H1 (cell line): ENCODE data around the gene BARX1. TPM values are rescaled to one million over a fixed set of nuclear protein-coding genes. Genes with fewer than 3 reads are reported as not detected.
A peak's percentile ranks its signal among the peaks of the same experiment; 100 is the strongest.

Experiments used
- CTCF ChIA-PET: fragments of 300-600 bp; sonication (Branson Sonifier 250); formaldehyde crosslinking; loops from one replicate; lab custom pipeline; 2021; ENCODE audit not compliant: partially characterized antibody; lab: Charles Lee
- POLR2A ChIA-PET: fragments of 300-600 bp; sonication (Branson Sonifier 250); formaldehyde crosslinking; loops from one replicate; lab custom pipeline; 2021; ENCODE audit warnings: inconsistent platforms; ENCODE audit not compliant: partially characterized antibody; lab: Charles Lee
- DNase-seq, 2 experiments: peaks; one replicate each; pipeline versions ENCODE4 v3.0.0 to v3.0.0-alpha.2; 2010 to 2022; ENCODE audit warnings: low spot score in 2 of 2, low read depth in 1 of 2, mixed read lengths in 1 of 2
- FAIRE-seq: peaks from 2 replicates; lab custom pipeline; 2011; peaks lifted over from hg19 to GRCh38; lab: Jason Lieb, UNC
- H2AFZ ChIP-seq: 2 replicates; pipeline ENCODE4 v1.8.1; 2012; ENCODE audit warnings: low read length, inconsistent platforms
- H2AK5ac ChIP-seq: 2 replicates; pipeline ENCODE4 v1.6.1; 2013; ENCODE audit warnings: low read depth, low read length
- H2BK120ac ChIP-seq: replicated peaks from 2 replicates; pipeline ENCODE3; 2013; ENCODE audit warnings: low read depth, low read length, inconsistent platforms
- H2BK12ac ChIP-seq: 2 replicates; pipeline ENCODE4 v1.6.1; 2013; ENCODE audit warnings: low read depth, low read length
- H2BK15ac ChIP-seq: 2 replicates; pipeline ENCODE4 v1.6.1; 2013; ENCODE audit warnings: low read length
- H2BK20ac ChIP-seq: 2 replicates; pipeline ENCODE4 v1.6.1; 2013; ENCODE audit warnings: low read length
- H2BK5ac ChIP-seq: 2 replicates; pipeline ENCODE4 v1.6.1; 2013; ENCODE audit warnings: low read depth, low read length
- H3K14ac ChIP-seq: 2 replicates; pipeline ENCODE4 v1.6.1; 2013; ENCODE audit warnings: inconsistent platforms; ENCODE audit not compliant: insufficient read length
- H3K18ac ChIP-seq: 2 replicates; pipeline ENCODE4 v1.6.1; 2013; ENCODE audit warnings: low read length; ENCODE audit errors: extremely low read depth
- H3K23ac ChIP-seq: 2 replicates; pipeline ENCODE4 v1.6.1; 2013; ENCODE audit warnings: inconsistent platforms; ENCODE audit not compliant: insufficient read length
- H3K23me2 ChIP-seq: 2 replicates; pipeline ENCODE4 v1.6.1; 2013; ENCODE audit warnings: low read depth, low read length
- H3K27ac ChIP-seq: 2 replicates; pipeline ENCODE4 v1.6.1; 2011; ENCODE audit warnings: low read depth, low read length, inconsistent platforms
- H3K27me3 ChIP-seq, 4 experiments: replicated peaks in 1 of 4; 1 replicate in 1 of 4; 2 replicates in 3 of 4; pipeline versions ENCODE4 v1.6.1 to v1.8.1; 2011 to 2013; ENCODE audit warnings: low read length in 3 of 4, mild to moderate bottlenecking in 3 of 4, inconsistent platforms in 2 of 4, mixed read lengths in 2 of 4, moderate library complexity in 1 of 4; ENCODE audit not compliant: control insufficient read depth in 3 of 4, insufficient read depth in 3 of 4; ENCODE audit errors: extremely low read depth in 1 of 4
- H3K36me3 ChIP-seq, 4 experiments: 2 replicates each; pipeline versions ENCODE4 v1.6.1 to v1.8.1; 2011 to 2013; ENCODE audit warnings: mild to moderate bottlenecking in 4 of 4, low read length in 3 of 4, moderate library complexity in 2 of 4, control low read depth in 1 of 4, inconsistent platforms in 1 of 4; ENCODE audit not compliant: insufficient read depth in 4 of 4, control insufficient read depth in 2 of 4
- H3K4ac ChIP-seq: replicated peaks from 2 replicates; pipeline ENCODE3; 2013; ENCODE audit warnings: low read length, low read depth, mixed read lengths, inconsistent platforms; ENCODE audit not compliant: insufficient read length
- H3K4me1 ChIP-seq, 4 experiments: replicated peaks in 1 of 4; 1 replicate in 1 of 4; 2 replicates in 3 of 4; pipeline versions ENCODE4 v1.6.1 to v1.8.1; 2011 to 2013; ENCODE audit warnings: low read length in 3 of 4, inconsistent platforms in 2 of 4, mixed read lengths in 1 of 4; ENCODE audit not compliant: insufficient read depth in 4 of 4, control insufficient read depth in 3 of 4
- H3K4me2 ChIP-seq, 2 experiments: 2 replicates each; pipeline versions ENCODE4 v1.6.1 to v1.8.1; 2011 to 2013; ENCODE audit warnings: low read depth in 2 of 2, low read length in 2 of 2, control low read depth in 1 of 2, inconsistent platforms in 1 of 2, mild to moderate bottlenecking in 1 of 2; ENCODE audit not compliant: insufficient read depth in 1 of 2
- H3K4me3 ChIP-seq, 4 experiments: fragments of 200-600, 300-600 bp in 1 of 4; sonication (generic), shearing (Covaris generic), sonication (Bioruptor Twin) in 1 of 4; 2 replicates each; pipeline versions ENCODE4 v1.5.1 to v1.8.1; 2011 to 2016; ENCODE audit warnings: low read length in 4 of 4, low read depth in 3 of 4, control low read depth in 2 of 4, inconsistent platforms in 2 of 4, mild to moderate bottlenecking in 2 of 4, mixed read lengths in 1 of 4, moderate library complexity in 1 of 4; ENCODE audit not compliant: insufficient read depth in 2 of 4; ENCODE audit errors: extremely low read depth in 1 of 4
- H3K56ac ChIP-seq: replicated peaks from 2 replicates; pipeline ENCODE3; 2013; ENCODE audit warnings: low read depth, mild to moderate bottlenecking, mixed read lengths, low read length, inconsistent platforms; ENCODE audit not compliant: insufficient read length
- H3K79me1 ChIP-seq: 2 replicates; pipeline ENCODE4 v1.6.1; 2013; ENCODE audit warnings: low read depth, low read length, control low read depth
- H3K79me2 ChIP-seq, 2 experiments: 2 replicates each; pipeline versions ENCODE4 v1.6.1 to v1.8.1; 2012 to 2013; ENCODE audit warnings: low read length in 2 of 2, mild to moderate bottlenecking in 2 of 2, inconsistent platforms in 1 of 2; ENCODE audit not compliant: insufficient read depth in 2 of 2, control insufficient read depth in 1 of 2
- H3K9ac ChIP-seq, 4 experiments: replicated peaks in 1 of 4; 1 replicate in 1 of 4; 2 replicates in 3 of 4; pipeline versions ENCODE4 v1.6.1 to v1.8.1; 2011 to 2013; ENCODE audit warnings: low read depth in 3 of 4, low read length in 3 of 4, control low read depth in 2 of 4, mild to moderate bottlenecking in 2 of 4, moderate library complexity in 2 of 4, inconsistent platforms in 1 of 4; ENCODE audit errors: extremely low read depth in 1 of 4
- H3K9me3 ChIP-seq, 2 experiments: 2 replicates each; pipeline versions ENCODE4 v1.6.1 to v1.8.1; 2012 to 2013; ENCODE audit warnings: mild to moderate bottlenecking in 2 of 2, moderate library complexity in 2 of 2, control low read depth in 1 of 2, inconsistent platforms in 1 of 2, low read depth in 1 of 2, low read length in 1 of 2, mixed read lengths in 1 of 2; ENCODE audit not compliant: insufficient read depth in 2 of 2
- H4K20me1 ChIP-seq, 2 experiments: replicated peaks in 1 of 2; 2 replicates each; pipeline versions ENCODE3 to v1.8.1; 2011 to 2013; ENCODE audit warnings: inconsistent platforms in 2 of 2, low read length in 2 of 2, mild to moderate bottlenecking in 1 of 2; ENCODE audit not compliant: insufficient read depth in 2 of 2, control insufficient read depth in 1 of 2
- H4K5ac ChIP-seq: 2 replicates; pipeline ENCODE4 v1.6.1; 2013; ENCODE audit warnings: low read length, low read depth, mixed read lengths, inconsistent platforms; ENCODE audit not compliant: insufficient read length
- H4K8ac ChIP-seq: 2 replicates; pipeline ENCODE4 v1.8.0; 2013; ENCODE audit warnings: mild to moderate bottlenecking, moderate library complexity, low read length, inconsistent platforms; ENCODE audit not compliant: insufficient read depth; ENCODE audit errors: extremely low read depth
- H4K91ac ChIP-seq: replicated peaks from 2 replicates; pipeline ENCODE3; 2013; ENCODE audit warnings: low read length, mixed read lengths, inconsistent platforms; ENCODE audit not compliant: insufficient read length
- CTCF ChIP-seq, 3 experiments: IDR thresholded peaks; 1 replicate in 2 of 3; 2 replicates in 1 of 3; pipeline versions ENCODE4 v1.5.1 to v1.6.1; 2011; ENCODE audit warnings: low read length in 3 of 3, mild to moderate bottlenecking in 3 of 3, inconsistent platforms in 2 of 3, low read depth in 1 of 3, moderate library complexity in 1 of 3; ENCODE audit not compliant: insufficient read depth in 1 of 3; ENCODE audit errors: control extremely low read depth in 1 of 3
- RAD21 ChIP-seq, 2 experiments: IDR thresholded peaks in 1 of 2; conservative IDR thresholded peaks in 1 of 2; 2 replicates each; pipeline ENCODE4 v1.6.1; 2011; ENCODE audit warnings: low read depth in 2 of 2, low read length in 2 of 2, improper control_type of control experiment in 1 of 2, inconsistent platforms in 1 of 2, mild to moderate bottlenecking in 1 of 2, moderate library complexity in 1 of 2
- WGBS, 2 experiments: shearing (Covaris generic) in 1 of 2; methylation state at CpG; one replicate each; pipeline versions ENCODE4 v1.1.6 to v1.1.7; 2013 to 2015; ENCODE audit warnings: low lambda C conversion rate in 2 of 2, mixed read lengths in 2 of 2, inconsistent platforms in 1 of 2, low coverage in 1 of 2, missing lambda C conversion rate in 1 of 2; ENCODE audit not compliant: insufficient replicate concordance in 2 of 2, insufficient coverage in 1 of 2, insufficient read length in 1 of 2; ENCODE audit errors: extremely low coverage in 1 of 2, missing lambda C conversion rate in 1 of 2; 5-methylcytosine and 5-hydroxymethylcytosine counted together
- polyA plus RNA-seq, 7 experiments: library from polyadenylated mRNA; depleted of rRNA in 3 of 7; stranded (reverse) in 5 of 7; unstranded in 2 of 7; fragments of >200 nt in 5 of 7; fragments of 200-250 nt in 2 of 7; gene quantifications; 1 replicate in 5 of 7; 2 replicates in 1 of 7; 4 replicates in 1 of 7; pipeline versions ENCODE4 v1.2.1 to v1.2.3, GENCODE V29; 2011 to 2013; ENCODE audit warnings: missing spikeins in 2 of 7, mixed read lengths in 2 of 7
- total RNA-seq: library from RNA; stranded (reverse); fragmentation: NEBNext Ultra II Directional; extraction: Animal tissue kit (Norgen Biotek cat#: 25700); gene quantifications from 2 replicates; pipeline ENCODE4 v1.2.1, GENCODE V29; 2021
- TF ChIP-seq, protein P1 (sequence below): IDR thresholded peaks from 2 replicates; pipeline ENCODE4 v1.6.1; 2012; ENCODE audit warnings: inconsistent platforms

BARX1 gene
- total and polyA plus RNA-seq, 2 of the 8 experiments (the other 6 are each of a cell fraction or from before 2014, with no cell fraction given) = 0.79 to 2.6 TPM

DNA sequence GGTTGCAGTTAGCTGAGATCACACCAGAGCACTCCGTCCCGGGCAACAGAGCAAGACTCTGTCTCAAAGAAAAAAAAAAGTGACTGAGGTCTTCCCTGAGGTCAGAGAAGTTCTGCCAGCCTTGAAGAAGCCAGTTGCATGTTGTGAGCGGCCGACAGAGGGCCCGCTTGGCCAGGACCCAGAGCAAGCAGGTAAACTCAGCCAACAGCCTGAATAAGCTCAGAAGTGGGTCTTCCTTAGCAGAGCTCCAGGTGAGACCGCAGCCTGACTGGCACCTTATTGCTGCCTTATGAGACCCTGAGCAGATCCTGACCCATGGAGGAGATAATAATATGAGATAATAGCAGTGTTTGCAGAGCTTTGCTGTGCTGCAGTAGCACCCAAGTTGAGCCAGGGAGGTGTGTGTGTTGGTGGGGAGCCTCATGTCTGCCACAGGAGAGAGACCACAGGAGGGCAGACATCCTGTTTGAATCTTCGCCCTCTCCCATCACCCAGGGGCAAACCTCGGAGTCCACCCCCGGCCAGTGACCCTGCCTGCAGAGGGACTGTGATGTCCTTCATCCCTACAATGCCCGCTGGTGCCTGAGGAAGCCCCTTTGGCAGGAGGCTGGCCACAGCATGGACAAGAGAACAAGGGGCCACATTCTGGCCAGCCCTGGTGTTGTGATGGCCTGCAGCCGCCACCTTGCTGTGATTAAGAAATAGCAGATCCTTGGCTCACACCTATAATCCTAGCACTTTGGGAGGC lies 10.8 kb upstream of the BARX1 start:
- 75% methylated on average over 11 of the region's 11 CpGs; no CpG with 5 or more reads in 1 of the 2 experiments for WGBS, 2 experiments
- no peak overlapping the region for H3K27ac ChIP-seq
- H3K79me1 ChIP-seq = no peaks in the 10 kb centered on the region
- H3K23ac ChIP-seq = no peak overlapping the region
- no peak overlapping the region for H3K4me3 ChIP-seq
- no peak overlapping the region; the same call in 1 of the 2 replicates for H2AFZ ChIP-seq
- no peak overlapping the region for H4K5ac ChIP-seq
- H3K36me3 ChIP-seq = no peaks in the 10 kb centered on the region
- H3K79me2 ChIP-seq = no peaks in the 10 kb centered on the region
- H4K20me1 ChIP-seq = peaks cover 2 to 5% of the 10 kb centered on the region in 2 experiments
- no peaks in the 10 kb centered on the region for H3K9me3 ChIP-seq
- no peak overlapping the region for H2BK120ac ChIP-seq
- H3K14ac ChIP-seq = no peak overlapping the region
- H2AK5ac ChIP-seq = no peak overlapping the region
- H3K4me2 ChIP-seq = no peak overlapping the region
- no peak overlapping the region for H4K8ac ChIP-seq
- TF ChIP-seq RAD21 (IDR thresholded peaks at IDR 0.05 in 1 of 2, conservative IDR thresholded peaks at IDR 0.05 in 1 of 2; ENCODE audit: low read depth in 2 of 2, low read length in 2 of 2) (peak; percentile 55 to 71), CTCF (IDR thresholded peaks at IDR 0.05; ENCODE audit: control extremely low read depth in 1 of 3, insufficient read depth in 1 of 3, low read depth in 1 of 3, low read length in 3 of 3) (peak; percentile 54 to 65 (median 54))
- TF ChIP-seq, protein P1, sequence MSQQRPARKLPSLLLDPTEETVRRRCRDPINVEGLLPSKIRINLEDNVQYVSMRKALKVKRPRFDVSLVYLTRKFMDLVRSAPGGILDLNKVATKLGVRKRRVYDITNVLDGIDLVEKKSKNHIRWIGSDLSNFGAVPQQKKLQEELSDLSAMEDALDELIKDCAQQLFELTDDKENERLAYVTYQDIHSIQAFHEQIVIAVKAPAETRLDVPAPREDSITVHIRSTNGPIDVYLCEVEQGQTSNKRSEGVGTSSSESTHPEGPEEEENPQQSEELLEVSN = no peak
- H3K56ac ChIP-seq = no peak overlapping the region
- H2BK12ac ChIP-seq = no peak overlapping the region
- H4K91ac ChIP-seq = no peak overlapping the region
- FAIRE-seq = no peak
- H3K9ac ChIP-seq = no peak overlapping the region
- no peak overlapping the region for H2BK5ac ChIP-seq
- H2BK15ac ChIP-seq = no peak overlapping the region
- no peak overlapping the region for H3K18ac ChIP-seq
- ChIA-PET POLR2A (interaction anchor here (0.7 kb wide), 1 partner anchor 246 kb away, joined by 3 read pairs; no protein-coding TSS in a partner anchor), CTCF (interaction anchor here (0.6 to 11.8 kb wide), 28 partner anchors 9 to 772 kb away, joined by 3 to 146 read pairs (median 4); no protein-coding TSS in a partner anchor)
- peaks cover 0 to 6% (median 2%) of the 10 kb centered on the region in 4 experiments; a peak in 4 of 7 replicates for H3K4me1 ChIP-seq
- H3K27me3 ChIP-seq = peaks cover 10 to 19% (median 16%) of the 10 kb centered on the region in 4 experiments
- H3K23me2 ChIP-seq = no peaks in the 10 kb centered on the region
- DNase-seq = no peak
- H2BK20ac ChIP-seq = no peak overlapping the region
- no peak overlapping the region for H3K4ac ChIP-seq
